ENCODE results near the gene HYAL4. TPM values are rescaled to one million over a fixed set of nuclear protein-coding genes. Genes with fewer than 3 reads are reported as not detected.

HYAL4 gene
- total RNA-seq, 1 experiment from 2014 or later: not detected

- POLR2A ChIA-PET: interaction anchor here (0.6 kb wide), 1 partner anchor 296 kb away, joined by 3 read pairs; no protein-coding TSS in a partner anchor
- peak; percentile 55 for DNase-seq (ENCODE audit: low spot score)
- no peak overlapping the region for H3K27ac Mint-ChIP-seq
- H3K4me3 Mint-ChIP-seq: no peak overlapping the region
- peaks cover 9% of the 10 kb centered on the region; the same call in 1 of the 2 replicates for H3K4me1 Mint-ChIP-seq
- H3K36me3 Mint-ChIP-seq: no peaks in the 10 kb centered on the region
- peaks cover 1% of the 10 kb centered on the region for H3K9me3 Mint-ChIP-seq
- no peak for TF ChIP-seq ATF6 (CRISPR knock-in tag; IDR thresholded peaks at IDR 0.05)
- TF ChIP-seq ZNF219 (CRISPR knock-in tag; IDR thresholded peaks at IDR 0.05; ENCODE audit: borderline replicate concordance): no peak
- no peak for TF ChIP-seq HMGXB4 (CRISPR knock-in tag; IDR thresholded peaks at IDR 0.05)
- no peak for TF ChIP-seq FOXP4 (CRISPR knock-in tag; IDR thresholded peaks at IDR 0.05)
- no peak for TF ChIP-seq STAT6 (CRISPR knock-in tag; conservative IDR thresholded peaks at IDR 0.05; ENCODE audit: low read depth)
- no peak for TF ChIP-seq ATF2 (CRISPR knock-in tag; IDR thresholded peaks at IDR 0.05; ENCODE audit: borderline replicate concordance, low read depth)
- TF ChIP-seq ZNF138 (CRISPR knock-in tag; conservative IDR thresholded peaks at IDR 0.05): no peak
- no peak for TF ChIP-seq ZBTB43 (CRISPR knock-in tag; IDR thresholded peaks at IDR 0.05)
- no peak for TF ChIP-seq ARID4B (CRISPR knock-in tag; IDR thresholded peaks at IDR 0.05; ENCODE audit: borderline replicate concordance)
- TF ChIP-seq ZSCAN18 (CRISPR knock-in tag; IDR thresholded peaks at IDR 0.05): no peak
- TF ChIP-seq NFATC4 (CRISPR knock-in tag; IDR thresholded peaks at IDR 0.05): no peak
- TF ChIP-seq IRF2 (CRISPR knock-in tag; IDR thresholded peaks at IDR 0.05; ENCODE audit: borderline replicate concordance, low read depth): no peak
- no peak for TF ChIP-seq TP53 (CRISPR knock-in tag; IDR thresholded peaks at IDR 0.05)
- H3K27me3 Mint-ChIP-seq (ENCODE audit: low read depth): no peaks in the 10 kb centered on the region
- peak; percentile 99 for ATAC-seq
- CTCF ChIA-PET: interaction anchor here (0.6 to 5.0 kb wide), 16 partner anchors 8 to 378 kb away, joined by 3 to 36 read pairs (median 6); no protein-coding TSS in a partner anchor
Measured at GRCh38 chr7:123871998-123872867, 27.3 kb downstream of the HYAL4 start.

Data from WTC11 (cell line).